Gastrocnemius medialis (tissue), 4 donors: ENCODE results near the gene ZNF625.

Experiments
- CTCF ChIP-seq, 5 experiments: fragments of 450-650 bp in 3 of 5; fragments of 200-600 bp in 2 of 5; sonication (generic) in 2 of 5; IDR thresholded peaks in 4 of 5; conservative IDR thresholded peaks in 1 of 5; 1 replicate in 4 of 5; 2 replicates in 1 of 5; pipeline ENCODE4 v1.5.1; 2016 to 2019; ENCODE audit warnings: antibody characterized with exemption in 5 of 5, mild to moderate bottlenecking in 3 of 5, moderate library complexity in 3 of 5
- POLR2A ChIP-seq, 2 donors: fragments of 450-650 bp; IDR thresholded peaks; one replicate each; pipeline ENCODE4 v1.6.1; 2017; ENCODE audit warnings: antibody characterized with exemption in 2 of 2, mild to moderate bottlenecking in 2 of 2, moderate library complexity in 2 of 2

- TF ChIP-seq CTCF (IDR thresholded peaks at IDR 0.05 in 4 of 5, conservative IDR thresholded peaks at IDR 0.05 in 1 of 5) (no peak), POLR2A (IDR thresholded peaks at IDR 0.05) (no peak)
Measured at GRCh38 chr19:12159773-12160414, 3.4 kb upstream of the ZNF625 start.
